Adipose tissue (tissue), 3 donors: ENCODE data around the gene ATG101. TPM values are rescaled to one million over a fixed set of nuclear protein-coding genes. Genes with fewer than 3 reads are reported as not detected.
"Not testable (repeated sequence)": the region's sequence is repeated elsewhere in the genome, so short reads cannot be mapped to it uniquely, and the experiment has no call there.

ENCODE experiments used
- H3K27ac ChIP-seq: one replicate; pipeline ENCODE4 v1.5.1; 2013; ENCODE audit warnings: low read depth, low read length
- WGBS, 3 donors: extraction: QIAGEN DNeasy Blood & Tissue Kit; methylation state at CpG; one replicate each; pipeline ENCODE4 v1.1.7; 2013; 5-methylcytosine and 5-hydroxymethylcytosine counted together
- polyA plus RNA-seq, 3 donors: library from polyadenylated mRNA; stranded (reverse); fragments of 200-250 nt; gene quantifications; one replicate each; pipeline ENCODE4 v1.2.3, GENCODE V29; 2013
- donor health status: healthy with polysubstance abuse.
- donor health status: Bipolar disorder and iron deficiency.
- donor health status: healthy.

The ATG101 gene
- polyA plus RNA-seq, 3 donors, result 34.1 to 68.7 (median 58.5) TPM

DNA sequence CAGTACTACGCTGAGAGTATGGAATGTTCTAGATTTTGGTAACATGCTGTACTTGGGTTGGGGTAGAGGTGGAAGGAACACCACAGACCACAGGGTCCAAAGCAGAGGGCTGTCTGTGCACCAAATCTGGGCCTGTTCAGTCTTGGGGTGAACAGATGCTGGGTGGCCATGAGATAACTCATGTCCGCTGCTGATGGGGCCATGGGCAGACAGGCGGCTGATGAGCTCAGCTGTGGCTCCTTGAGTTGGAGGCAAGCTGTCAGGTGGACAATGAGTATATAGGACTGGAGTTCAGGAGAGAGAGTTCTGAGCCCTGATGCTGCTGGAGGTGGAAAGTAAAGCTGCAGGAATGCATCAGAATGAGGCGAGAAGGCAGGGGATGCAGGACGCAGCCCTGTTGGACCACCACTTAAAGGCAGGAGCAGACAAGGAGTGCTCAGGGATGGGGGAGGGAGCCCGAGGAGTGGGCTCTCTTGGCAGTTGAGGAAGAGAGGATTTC, 16.0 kb downstream of the ATG101 start:
- no peak overlapping the region for H3K27ac ChIP-seq
- WGBS, 3 donors, result 83 to 92% (median 89%) methylated on average over 6 of the region's 6 CpGs

DNA sequence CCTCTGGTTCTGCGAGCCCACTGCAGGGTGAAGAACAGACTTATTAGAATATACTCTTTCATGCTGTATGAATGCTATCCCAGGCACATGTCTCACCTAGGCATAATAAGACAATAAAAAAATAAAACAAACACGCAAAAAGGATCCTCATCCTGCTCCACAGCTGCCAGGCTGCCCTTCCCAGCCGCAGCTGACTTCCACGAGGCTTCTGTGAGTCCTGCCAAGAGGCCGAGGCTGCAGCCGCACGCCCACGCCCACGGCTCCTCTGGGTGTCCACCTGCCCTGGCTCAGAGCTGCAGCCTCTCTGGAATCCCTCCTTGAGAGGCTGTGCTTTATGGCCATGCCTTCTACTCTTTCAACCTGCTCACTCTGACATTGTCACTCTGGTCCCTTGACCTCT, 16.6 kb downstream of the ATG101 start:
- H3K27ac ChIP-seq, result no peak overlapping the region
- 54 to 68% (median 57%) methylated on average over 9 of the region's 9 CpGs for WGBS, 3 donors

DNA sequence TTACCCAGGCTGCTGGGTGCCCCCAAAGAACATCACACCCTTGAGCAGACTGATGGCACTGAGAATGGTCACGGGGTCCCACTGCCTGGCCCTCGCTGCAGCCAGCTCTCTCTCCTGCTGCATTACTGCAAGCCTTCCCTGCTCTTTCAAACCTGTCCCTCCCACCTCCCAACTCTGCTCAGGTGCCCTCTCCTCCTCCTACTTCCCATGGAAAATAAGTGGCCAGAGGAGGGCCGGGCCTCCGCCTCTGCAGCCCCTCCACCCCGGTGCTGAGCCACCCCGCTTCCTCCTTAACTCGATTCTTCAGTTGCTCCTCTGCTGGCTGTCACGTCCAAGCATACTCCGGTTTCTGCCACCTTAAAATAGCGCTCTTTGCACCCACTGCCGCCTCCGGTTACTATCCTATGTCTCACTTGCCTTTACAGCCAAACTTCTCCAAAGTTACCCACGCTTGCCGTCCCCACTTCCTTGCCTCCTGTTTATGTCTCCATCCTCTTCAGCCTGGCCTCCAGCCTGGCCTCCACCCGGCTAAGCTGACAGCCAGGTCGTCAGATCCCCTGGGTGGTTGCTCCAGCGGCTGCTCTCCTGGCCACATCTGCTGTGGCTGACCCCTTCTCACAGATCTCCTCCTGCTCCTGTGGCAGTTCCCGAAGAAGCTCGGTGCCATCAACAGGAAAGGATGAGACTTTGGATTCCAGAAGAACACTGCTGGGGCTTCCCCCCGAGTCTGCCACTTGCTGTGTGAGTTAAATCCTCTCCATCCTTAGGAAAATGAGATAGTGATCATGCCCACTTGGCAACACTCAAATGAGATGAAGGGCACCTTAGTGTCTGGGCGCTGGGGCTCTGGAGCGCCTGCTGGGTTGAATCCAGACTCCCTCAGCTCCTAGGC, 17.4 kb downstream of the ATG101 start:
- H3K27ac ChIP-seq, result no peak overlapping the region
- WGBS, 3 donors, result 75 to 82% (median 77%) methylated on average over 22 of the region's 22 CpGs

DNA sequence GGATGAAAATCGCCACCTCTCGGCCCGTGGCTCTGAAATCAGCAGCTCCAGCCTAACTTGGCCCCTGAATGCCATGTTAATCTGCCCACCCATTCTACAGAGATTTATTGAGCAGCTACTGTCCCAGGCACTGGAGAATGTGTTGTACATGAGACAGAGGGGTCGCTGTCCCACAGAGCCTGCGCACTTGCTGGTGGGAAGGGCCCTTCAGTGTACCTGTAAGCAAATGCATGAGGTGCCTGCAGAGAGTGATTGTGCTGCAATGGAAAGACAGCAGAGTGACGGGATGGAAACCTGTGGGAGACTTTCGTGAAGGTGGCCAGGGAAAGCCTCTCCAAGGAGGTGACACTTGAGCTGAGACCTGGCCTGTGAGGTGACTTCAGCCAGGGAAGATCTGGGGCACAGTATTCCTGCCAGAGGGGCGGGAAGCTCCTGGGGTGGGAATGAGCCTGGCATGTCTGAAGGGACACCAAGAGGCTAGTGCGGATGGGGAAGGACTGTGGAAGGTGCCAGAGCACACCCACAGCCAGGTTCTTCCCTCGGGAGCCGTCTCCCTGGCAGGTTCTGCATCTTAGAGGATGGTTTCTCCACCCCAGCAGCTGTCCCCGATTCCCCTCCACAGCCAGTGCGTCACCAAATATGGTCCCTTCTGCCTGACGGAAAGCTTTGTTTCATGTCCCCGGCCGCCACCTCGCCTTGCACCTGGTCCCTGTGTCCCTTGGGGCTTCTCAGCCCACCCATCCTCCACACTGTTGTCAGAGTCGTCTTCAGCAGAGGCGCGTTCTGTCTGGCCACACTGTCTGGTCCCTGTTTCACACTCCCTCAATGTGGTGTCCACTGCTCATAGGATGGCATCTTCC, 18.4 kb downstream of the ATG101 start:
- WGBS, 3 donors, result 76 to 88% (median 80%) methylated on average over 19 to 20 of the region's 20 CpGs
- no peak overlapping the region for H3K27ac ChIP-seq

DNA sequence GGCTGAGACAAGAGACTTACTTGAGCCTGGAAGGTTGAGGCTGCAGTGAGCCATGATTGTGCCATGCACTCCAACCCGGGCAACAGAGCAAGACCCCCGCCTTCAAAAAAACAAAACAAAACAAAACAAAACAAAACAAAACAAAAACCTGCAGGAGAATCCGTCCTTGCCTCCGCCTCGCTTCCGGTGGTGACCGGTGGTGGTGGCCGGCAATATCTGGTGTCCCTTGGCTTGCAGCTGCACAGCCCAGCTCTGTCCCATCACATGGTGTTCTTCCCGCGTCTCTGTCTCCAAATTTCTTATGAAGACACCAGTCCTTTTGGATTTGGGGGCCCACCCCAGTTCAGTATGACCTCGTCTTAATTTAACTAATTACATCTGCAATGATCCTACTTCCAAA, 19.7 kb downstream of the ATG101 start:
- WGBS, 3 donors, result 83 to 89% (median 86%) methylated on average over 11 of the region's 11 CpGs
- H3K27ac ChIP-seq, result no peak overlapping the region

DNA sequence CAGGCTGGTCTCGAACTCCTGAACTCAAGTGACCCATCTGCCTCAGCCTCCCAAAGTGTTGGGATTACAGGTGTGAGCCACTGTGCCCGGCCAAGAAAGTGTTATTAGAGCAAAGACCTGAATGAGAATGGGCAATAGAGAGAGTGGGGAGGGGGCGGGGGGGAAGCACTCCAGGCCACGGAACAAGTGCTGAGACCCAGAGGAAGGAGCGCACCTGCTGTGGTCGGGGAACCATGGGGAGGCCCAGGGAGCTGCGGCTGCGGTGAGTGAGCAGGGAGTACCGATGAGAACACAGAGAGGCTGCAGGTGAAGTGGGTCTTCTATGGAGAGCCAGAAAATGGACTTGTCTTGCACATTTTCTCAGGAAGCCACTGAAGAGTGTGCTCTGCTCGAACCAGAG, 20.5 kb downstream of the ATG101 start:
- H3K27ac ChIP-seq, result no peak overlapping the region
- WGBS, 3 donors, result 73 to 78% (median 75%) methylated on average over 10 of the region's 10 CpGs

DNA sequence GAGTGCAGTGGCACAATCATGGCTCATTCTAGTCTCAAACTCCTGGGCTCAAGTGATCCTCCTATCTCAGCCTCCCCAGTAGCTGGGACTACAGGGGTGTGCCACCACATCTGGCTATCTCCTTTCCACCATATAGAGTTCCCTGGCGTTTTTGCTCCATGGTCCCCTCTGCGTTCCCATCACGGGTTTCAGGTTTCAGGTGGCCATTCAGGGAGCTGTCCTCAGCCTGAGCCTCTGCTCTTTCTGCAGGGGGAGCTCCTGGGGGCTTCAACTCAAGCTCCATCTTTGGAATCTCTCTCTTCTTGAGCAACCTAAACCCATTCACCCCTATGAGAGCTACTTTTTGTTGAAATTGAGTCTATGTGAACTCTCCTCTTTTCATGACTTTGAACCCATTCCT, 21.3 kb downstream of the ATG101 start:
- 16 to 30% (median 21%) methylated on average over 3 of the region's 3 CpGs for WGBS, 3 donors

DNA sequence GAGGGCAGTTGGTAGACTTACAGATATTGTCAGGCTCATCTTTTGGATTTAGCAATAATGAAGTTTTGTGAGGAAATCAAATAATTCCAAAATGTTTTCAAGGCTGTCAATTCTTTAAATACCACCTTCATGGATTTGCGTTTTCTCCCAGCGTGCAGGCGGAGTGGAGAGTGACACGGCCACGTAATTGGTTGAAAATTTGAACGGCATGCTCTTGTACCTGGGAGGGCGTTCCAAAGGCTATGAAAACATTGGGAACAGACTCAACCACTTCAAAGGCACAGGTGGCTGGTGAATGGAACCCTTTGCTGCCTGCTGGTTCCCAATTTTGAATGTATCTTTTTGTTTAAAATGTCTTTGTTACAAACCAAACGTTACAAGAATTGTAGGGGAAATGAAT, 22.1 kb downstream of the ATG101 start:
- 61 to 78% (median 70%) methylated on average over 8 of the region's 8 CpGs for WGBS, 3 donors
- no peak overlapping the region for H3K27ac ChIP-seq

More for the DNA sequence above, 21.3 kb downstream of the ATG101 start:
- no peak overlapping the region for H3K27ac ChIP-seq

DNA sequence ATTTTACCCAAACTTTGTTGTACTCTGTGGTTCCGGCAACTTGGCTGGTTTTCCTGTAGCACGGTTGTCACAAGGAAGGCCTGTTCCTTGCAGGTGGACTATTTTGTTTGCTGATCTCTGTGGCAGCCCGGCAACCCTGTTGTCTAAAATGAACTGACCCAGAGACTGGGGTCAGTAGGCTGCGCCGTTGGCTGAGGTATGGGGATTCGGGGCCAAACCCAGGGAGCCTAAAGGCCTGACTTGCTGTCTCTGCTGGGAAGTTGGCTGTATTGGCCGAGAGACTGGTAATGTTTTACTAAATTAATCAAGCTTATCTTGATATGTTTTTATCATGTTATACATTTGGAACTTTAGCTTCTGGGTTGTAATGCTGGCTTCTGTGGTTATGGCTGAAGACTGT, 23.6 kb downstream of the ATG101 start:
- WGBS, 3 donors, result 16 to 81% (median 74%) methylated on average over 7 of the region's 7 CpGs
- no peak overlapping the region for H3K27ac ChIP-seq

DNA sequence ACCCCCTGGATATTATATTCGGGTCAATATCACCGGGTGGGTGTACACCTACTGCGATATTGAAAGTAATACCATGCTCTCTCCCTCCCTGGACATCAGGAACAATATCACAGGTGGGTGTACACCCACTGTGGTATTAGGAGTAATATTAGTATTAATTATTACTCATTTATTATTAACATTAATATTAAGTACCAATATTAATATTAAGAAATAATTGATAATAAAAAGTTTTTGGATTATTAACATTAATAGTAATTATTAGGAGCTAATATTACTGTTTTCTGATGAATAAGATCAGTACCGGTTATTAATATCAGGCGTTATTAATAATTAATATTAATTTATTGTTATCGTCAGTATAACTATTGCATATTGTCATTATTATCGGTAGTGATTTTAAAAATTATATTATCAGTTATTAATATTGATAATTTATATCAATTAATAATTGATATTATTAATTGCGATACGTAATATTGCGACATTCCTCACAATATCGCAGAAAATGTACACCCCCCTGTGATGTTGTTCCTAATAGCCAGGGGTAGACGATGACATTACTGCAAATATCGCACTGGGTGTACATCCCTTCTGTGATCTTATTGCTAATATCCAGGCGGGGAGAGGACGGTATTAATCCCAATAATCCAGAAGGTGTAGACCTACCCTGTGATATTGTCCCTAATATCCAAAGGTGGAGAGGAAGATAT, 26.7 kb downstream of the ATG101 start:
- H3K27ac ChIP-seq, result no peak overlapping the region
- 86 to 92% (median 89%) methylated on average over 15 of the region's 15 CpGs for WGBS, 3 donors

DNA sequence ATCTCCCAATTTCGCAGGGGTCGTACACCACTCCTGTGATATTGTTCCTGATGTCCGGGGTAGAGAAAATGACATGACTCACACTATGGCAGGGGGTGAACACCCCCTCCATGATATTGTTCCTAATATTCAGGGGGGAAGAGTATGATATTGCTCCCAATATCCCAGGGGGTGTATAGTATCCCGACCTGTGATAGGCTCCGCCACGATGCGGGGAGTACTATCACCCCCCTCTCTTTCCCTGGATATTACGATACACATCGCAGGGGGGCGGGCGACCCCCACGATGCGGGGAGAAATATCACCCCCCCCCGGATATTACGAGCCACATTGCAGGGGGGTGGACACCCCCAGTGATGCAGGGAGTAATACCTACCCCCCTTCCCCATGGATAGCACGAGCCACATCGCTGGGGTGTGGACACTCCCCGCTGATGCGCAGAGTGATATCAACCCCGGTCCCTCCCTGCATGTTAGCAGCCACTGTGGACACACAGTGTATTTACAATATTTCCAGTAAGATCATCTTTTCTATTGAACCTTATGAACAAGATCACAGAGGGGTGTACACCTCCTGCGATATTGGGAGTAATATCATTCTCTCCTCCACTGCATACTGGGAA, 27.4 kb downstream of the ATG101 start:
- no peak overlapping the region for H3K27ac ChIP-seq
- 77 to 85% (median 84%) methylated on average over 21 of the region's 21 CpGs for WGBS, 3 donors

DNA sequence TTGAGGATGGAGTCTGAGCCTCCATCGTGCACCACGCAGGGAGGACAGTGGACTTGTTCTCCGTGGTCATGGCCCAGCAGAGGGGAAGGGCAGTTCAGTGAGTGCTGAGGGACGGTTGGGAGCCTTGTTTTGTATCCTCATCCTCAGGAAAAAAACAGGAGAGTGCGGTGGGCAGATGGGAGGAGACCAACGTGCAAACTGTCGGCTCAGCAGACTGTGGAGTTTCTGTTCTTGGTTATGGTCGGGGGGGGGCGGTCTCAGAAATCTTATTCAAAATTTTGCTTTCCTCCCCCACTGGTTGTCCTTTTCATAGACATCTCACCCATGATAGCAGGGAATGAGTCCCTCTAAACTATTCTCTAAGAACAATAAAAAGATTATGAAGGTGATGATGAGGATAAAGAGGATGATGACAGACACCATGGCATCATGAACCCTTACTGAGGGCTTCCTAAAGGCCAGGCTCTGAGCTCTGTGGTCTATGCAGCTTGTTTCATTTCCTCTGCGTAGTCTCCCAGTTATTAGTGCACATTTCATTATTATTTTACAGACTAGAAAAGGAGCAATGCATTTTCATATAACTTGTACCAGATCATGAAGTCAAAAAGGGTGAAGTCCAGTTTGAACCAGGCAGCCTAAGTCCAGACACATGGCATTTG, 34.8 kb downstream of the ATG101 start:
- 62 to 69% (median 63%) methylated on average over 10 of the region's 10 CpGs for WGBS, 3 donors

DNA sequence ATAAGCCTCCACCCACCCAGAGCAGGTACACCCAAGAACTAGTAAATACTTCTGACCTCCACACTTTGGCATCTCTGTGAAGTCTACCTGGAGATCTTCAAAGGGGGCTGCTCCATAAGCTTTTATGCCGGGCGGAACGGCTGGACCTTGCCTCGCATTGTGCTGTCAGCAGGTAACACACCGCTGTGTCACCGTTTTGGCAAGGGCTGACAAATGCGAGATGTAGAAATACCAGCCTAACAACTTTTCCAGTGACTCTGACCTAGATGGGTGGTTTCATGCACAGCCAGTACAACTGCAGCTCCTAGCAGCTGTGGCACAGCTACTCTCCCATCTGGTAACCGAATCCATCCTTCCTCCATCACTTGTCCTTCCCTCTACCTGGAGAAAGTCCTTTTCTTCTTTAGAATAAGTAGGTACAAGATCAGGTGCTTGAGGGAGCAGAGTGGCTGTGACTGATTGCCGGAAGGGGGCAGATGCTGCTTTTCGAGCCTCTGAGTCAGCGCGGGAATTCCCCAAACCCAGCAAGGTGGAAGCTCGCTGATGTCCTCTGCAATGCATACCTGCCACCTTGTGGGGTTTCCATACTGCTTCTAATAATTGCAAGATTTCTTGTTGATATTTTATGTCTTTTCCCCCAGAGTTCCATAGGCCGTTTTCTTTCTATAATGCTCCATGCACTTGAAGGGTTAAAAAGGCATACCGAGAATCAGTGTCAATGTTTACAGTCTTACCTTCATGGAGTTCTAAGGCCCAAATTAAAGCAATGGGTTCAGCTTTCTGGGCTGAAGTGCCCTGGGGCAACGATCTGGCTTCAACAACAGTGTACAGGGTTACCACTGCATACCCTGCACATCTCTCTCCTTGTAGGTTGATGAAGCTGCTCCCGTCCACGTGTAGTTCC, 46.7 kb downstream of the ATG101 start:
- H3K27ac ChIP-seq, result not testable (repeated sequence)
- 20 to 61% (median 48%) methylated on average over 18 of the region's 18 CpGs for WGBS, 3 donors

More for the DNA sequence above, 34.8 kb downstream of the ATG101 start:
- not testable (repeated sequence) for H3K27ac ChIP-seq

DNA sequence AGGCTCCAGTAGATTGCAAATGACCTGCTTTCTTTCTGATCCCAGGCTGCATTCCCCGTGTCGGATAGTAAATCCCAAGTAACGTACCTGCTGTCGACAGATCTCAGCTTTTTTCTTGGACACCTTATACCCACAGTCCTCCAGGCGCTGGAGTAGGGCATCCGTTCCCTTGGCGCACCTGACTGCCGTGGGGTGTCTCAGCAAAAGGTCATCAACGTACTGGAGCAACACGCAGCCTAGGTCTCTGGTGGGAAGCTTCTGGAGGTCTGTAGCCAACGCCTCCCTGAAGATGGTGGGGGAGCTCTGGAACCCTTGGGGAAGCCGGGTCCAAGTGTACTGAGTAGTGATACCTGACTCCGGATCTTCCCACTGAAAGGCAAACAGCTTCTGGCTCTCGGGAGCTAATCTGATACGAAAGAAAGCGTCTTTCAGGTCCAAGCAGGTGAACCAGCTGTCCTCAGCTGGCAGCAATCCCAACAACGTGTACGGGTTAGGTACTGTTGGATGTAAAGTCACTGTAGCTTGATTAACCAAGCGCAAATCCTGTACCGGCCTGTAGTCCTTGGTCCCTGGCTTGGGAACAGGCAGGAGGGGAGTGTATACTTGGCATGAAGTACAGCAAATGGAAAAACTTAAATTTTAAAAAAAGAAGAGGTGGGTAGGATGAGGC, 48.2 kb downstream of the ATG101 start:
- 81 to 91% (median 83%) methylated on average over 20 of the region's 20 CpGs for WGBS, 3 donors
- H3K27ac ChIP-seq, result not testable (repeated sequence)

DNA sequence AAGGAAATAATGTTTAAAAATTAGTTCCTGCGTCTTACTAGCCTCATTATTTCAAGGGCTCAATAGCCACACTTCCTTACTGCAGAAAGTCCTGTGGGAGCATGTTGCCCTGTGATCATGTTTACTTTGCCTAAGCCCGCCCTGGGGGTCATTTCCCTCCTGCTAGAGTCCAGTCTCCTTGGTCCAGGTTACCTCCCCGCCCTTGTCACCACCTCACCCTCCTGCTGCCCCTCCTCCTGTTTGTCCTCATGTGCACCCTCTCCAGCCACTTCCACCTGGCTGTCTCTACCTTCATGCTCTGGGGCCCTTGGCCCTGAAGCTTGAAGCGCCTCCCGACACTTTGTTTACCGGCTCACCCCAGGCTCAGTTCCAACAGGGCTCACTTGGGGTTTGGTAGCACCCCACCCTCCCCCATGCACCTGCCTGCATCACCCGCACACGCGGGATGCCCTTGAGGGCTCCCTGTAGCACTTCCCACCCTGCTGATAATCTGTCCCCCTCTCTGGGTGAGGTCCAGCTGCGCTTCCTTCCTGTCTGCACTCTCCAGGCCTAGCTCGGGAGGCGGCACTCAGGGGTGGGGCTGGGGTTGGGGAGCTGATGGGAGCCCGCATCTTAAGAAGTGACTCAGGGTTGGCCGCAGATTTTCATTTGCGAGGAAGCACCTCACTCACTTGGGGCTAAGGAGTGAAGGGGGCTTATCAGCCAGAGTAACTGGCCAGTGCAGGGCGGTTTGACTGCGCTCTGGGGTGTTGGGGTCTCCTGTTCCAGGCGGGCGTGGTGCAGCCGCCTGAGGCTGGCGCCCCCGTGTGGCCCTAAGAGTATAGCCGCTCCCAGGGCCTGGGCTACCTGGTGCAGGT, 49.8 kb downstream of the ATG101 start:
- 19 to 30% (median 24%) methylated on average over 23 of the region's 23 CpGs for WGBS, 3 donors
- no peak overlapping the region for H3K27ac ChIP-seq
